HL-60/S4 treated with phorbol 12-myristate 13-acetate at 8.2 ng/mL for 4 days and 3 days (cell line): ENCODE data around the gene SRXN1.

ENCODE experiments used
- in situ Hi-C: fragments of 300-500 bp; cut with MboI; formaldehyde crosslinking; loops from 2 replicates; pipeline ENCODE4 v1.15.0; 2022; ENCODE audit warnings: low sequenced_read_pairs

Gene SRXN1

GRCh38 chr20:637559-637958, 15.4 kb downstream of the SRXN1 start:
- in situ Hi-C loops: no loop called here

DNA sequence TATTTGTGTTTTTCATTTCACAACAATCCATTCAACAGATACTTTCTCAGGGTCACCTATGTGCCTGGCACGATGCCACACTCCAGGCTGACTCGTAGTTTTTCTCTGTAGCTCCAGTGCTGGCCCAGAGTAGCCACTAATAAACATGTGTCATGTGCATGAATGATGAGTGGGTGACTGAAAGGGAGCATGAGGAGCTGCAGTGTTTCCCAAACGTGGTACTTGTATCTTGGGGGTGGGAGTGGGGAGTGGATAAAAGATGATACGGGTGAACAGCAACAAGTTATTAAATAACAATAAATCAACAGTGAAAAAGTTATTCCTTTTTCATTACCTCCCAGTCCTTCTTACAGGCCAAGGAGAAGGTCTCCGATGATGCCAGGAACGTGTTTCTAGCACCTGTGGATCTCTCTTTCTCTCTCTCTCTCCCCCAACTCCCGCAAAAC, 17.1 kb downstream of the SRXN1 start:
- in situ Hi-C loops: no loop called here

- in situ Hi-C loops: no loop called here
These were observed 17.7 kb downstream of the SRXN1 start for GRCh38 chr20:635028-635892.

GRCh38 chr20:634148-634925, 18.7 kb downstream of the SRXN1 start:
- in situ Hi-C loops: no loop called here

GRCh38 chr20:631101-631500, 21.9 kb downstream of the SRXN1 start:
- in situ Hi-C loops: no loop called here

DNA sequence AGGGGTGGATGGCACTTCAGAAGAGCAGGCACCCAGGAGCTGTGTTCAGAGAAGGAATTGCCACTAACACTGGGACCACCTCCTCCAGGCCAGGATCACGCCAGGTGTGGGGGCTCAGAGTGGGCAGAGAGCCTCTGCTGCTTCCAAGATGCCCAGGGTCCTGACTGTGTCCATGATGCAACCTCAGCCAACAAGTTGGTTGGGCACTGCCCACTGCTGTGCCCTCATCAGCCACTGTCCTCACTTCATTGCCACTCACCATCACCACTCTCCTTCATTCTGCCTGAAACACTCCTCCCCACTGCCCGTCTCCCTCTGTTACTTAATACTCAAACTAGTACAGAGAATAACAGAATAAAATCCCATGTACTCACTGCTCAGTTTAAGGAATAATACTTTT, 26.4 kb downstream of the SRXN1 start:
- in situ Hi-C loops: no loop called here

GRCh38 chr20:625360-625932, 27.6 kb downstream of the SRXN1 start:
- in situ Hi-C loops: no loop called here

- in situ Hi-C loops: no loop called here
These were observed 29.3 kb downstream of the SRXN1 start for GRCh38 chr20:623704-624103.

GRCh38 chr20:623021-623420, 30.0 kb downstream of the SRXN1 start:
- in situ Hi-C loops: no loop called here

DNA sequence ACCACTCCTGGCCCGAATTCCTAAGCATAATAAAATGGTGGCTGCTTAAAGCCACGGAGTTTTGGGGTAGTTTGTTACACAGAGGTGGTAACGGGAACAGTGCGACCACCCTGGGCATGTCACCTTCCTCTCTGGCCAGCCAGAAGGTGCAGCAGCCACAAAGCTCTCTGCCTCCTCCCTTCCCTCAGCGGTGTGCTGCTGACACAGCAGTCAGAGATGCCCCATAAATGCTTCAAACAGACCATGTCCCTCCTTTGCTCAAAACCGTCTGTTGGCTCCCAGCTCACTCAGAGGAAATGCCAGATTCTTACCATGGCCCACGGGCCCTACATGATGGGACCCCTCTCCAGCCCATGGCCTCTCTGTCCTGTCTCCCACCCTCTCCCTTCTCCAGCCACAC, 30.8 kb downstream of the SRXN1 start:
- in situ Hi-C loops: no loop called here

DNA sequence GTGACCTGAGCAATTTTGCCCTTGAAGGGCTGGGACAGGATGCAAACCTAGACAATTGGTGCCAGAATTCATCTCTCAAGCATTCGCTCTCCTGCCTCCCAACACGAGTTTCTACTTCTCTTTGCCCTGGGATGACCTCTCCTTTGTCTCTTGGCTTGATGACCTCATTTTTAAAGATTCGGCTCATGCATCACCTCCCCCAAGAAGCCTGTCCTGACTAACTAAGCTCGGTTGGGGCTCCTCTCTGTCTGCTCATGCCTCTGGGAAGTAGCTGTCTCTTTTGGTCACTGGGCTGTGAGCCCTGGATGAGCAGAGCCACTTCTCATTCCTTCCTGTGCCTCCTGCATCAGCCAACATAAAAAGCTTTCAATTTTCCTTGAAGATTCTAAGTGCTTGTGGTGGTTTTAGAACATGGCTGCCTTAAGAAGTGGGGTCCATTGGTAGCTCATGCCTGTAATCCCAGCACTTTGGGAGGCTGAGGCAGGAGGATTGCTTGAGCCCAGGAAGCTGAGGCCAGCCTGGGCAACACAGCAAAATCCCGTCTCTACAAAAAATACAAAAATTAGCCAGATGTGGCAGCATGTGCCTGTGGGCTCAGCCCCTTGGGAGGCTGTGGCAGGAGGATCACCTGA, 31.8 kb downstream of the SRXN1 start:
- in situ Hi-C loops: no loop called here

- in situ Hi-C loops: no loop called here
These were observed 32.8 kb downstream of the SRXN1 start for GRCh38 chr20:620246-620645.

- in situ Hi-C loops: no loop called here
These were observed 34.0 kb downstream of the SRXN1 start for GRCh38 chr20:618980-619379.

DNA sequence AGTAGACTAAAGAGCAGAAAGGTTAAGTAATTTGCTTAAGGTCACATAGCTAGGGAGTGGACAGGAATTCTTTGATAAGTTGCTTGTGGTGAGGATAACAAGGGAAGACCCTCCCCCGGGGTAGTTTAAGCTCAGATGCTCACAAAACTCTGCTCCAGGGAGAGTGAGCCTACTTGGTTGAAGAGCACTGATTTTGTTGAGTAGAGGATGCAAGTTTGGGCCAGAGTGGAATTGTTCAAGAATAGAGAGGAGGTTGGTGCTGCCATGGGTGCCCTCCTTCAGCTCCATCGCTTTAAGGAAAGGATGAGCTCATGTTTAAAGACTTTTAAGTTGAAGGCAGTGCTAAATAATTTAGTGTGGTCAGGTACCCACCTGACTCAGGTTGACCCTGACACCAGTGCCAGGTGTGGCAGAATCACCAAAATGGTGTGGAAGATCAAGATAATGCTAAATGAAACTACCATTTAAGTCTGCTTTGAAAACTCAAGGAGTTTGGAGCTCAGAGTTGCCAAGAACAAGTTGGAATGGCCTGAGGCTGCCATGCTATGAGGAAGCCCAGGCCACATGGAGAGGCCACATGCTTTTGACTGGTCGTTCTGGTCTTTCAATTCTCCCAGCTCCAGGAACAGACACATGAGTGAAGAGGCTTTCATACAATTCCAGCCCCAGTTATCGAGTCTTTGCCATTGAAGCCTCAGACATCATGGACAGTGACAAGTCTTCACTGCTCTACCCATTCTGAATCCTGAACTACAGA, 34.9 kb downstream of the SRXN1 start:
- in situ Hi-C loops: no loop called here

- in situ Hi-C loops: no loop called here
These were observed 37.5 kb downstream of the SRXN1 start for GRCh38 chr20:615514-615913.

- in situ Hi-C loops: no loop called here
These were observed 41.2 kb downstream of the SRXN1 start for GRCh38 chr20:611843-612185.

- in situ Hi-C loops: no loop called here
These were observed 41.8 kb downstream of the SRXN1 start for GRCh38 chr20:611047-611842.

DNA sequence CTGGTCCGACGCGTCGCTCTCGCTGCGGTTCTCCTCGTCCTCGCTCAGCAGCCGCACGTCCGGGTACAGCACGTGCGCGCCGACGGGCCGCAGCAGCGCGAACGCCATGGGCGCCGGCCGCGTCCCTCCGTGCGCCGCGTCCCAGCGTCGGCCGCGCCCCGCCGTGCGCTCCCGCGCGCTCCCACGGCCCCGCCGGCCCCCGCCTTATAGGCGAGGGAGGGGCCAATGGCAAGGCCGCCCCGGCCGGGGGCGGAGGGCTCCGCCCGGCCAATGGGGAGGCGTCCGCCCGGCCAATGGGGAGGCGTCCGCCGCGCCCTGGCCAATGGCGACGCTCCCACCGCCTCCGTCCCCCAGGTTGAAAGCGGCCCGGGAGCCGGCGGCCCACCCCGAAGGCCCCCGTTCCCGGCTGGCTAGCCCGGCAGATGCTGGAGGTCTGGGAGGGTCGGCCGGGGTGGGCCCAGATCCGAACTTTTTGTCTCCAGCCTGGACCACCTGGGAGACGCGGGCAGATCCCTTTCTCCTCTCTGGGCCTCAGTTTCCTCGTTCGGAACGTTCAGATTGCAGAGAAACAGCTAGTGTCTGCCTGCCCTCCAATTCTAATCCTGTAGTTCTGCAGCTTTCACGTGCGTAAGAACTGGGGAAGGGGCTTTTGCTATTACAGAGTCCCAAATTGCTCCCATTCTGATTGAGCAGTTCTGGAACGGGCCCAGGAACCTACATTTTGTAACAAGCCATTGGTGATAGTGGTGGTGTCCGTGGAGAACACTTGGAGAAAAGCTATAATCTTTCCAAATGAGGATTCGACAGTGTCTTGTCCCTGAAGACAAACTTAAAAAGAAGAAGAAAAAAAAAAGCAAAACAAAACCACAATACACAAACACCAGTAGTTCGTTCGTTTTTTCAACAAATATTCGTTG, 42.6 kb downstream of the SRXN1 start, which contains the start of gene TCF15:
Gene TCF15, minus strand, starts transcription at position 180 of the 917 bp plus-strand sequence. Its CDS starts 72 bp downstream, at position 108.
- in situ Hi-C loops: no loop called here
